HepG2 (cell line): ENCODE measurements around the gene RUSC1. TPM values are rescaled to one million over a fixed set of nuclear protein-coding genes. Genes with fewer than 3 reads are reported as not detected.

Experiments used
- ATF4 ChIP-seq, 2 experiments: fragments of 450-650 bp in 1 of 2; sonication (generic) in 1 of 2; formaldehyde crosslinking; IDR thresholded peaks; 2 replicates each; pipeline versions ENCODE4 v1.5.0 to v1.8.0; 2020 to 2022; ENCODE audit warnings: mild to moderate bottlenecking in 1 of 2, missing genetic modification reagents in 1 of 2
- CC2D1A ChIP-seq: sonication (generic); formaldehyde crosslinking; IDR thresholded peaks from 2 replicates; pipeline ENCODE4 v1.8.1; 2023; ENCODE audit warnings: mild to moderate bottlenecking, missing genetic modification reagents
- CREB1 ChIP-seq, 2 experiments: fragments of 450-650 bp in 1 of 2; IDR thresholded peaks; 2 replicates each; pipeline ENCODE4 v1.6.1; 2016 to 2017; ENCODE audit warnings: control low read depth in 1 of 2, mild to moderate bottlenecking in 1 of 2, missing compliant biosample characterization in 1 of 2, missing genetic modification characterization in 1 of 2
- DNMT1 ChIP-seq: sonication (generic); formaldehyde crosslinking; IDR thresholded peaks from 2 replicates; pipeline ENCODE4 v1.5.1; 2020; ENCODE audit warnings: mild to moderate bottlenecking, missing genetic modification reagents
- EHMT2 ChIP-seq: fragments of 200-600 bp; sonication (generic); IDR thresholded peaks from 2 replicates; pipeline ENCODE4 v1.7.0; 2017; ENCODE audit warnings: antibody characterized with exemption, low read depth, low read length, borderline replicate concordance
- GTF3A ChIP-seq: sonication (generic); formaldehyde crosslinking; conservative IDR thresholded peaks from 2 replicates; pipeline ENCODE4 v1.4.0; 2020; ENCODE audit warnings: mild to moderate bottlenecking, missing genetic modification reagents
- NR0B2 ChIP-seq: sonication (generic); formaldehyde crosslinking; IDR thresholded peaks from 2 replicates; pipeline ENCODE4 v1.4.0; 2020; ENCODE audit warnings: mild to moderate bottlenecking, missing genetic modification reagents
- NR1H2 ChIP-seq: sonication (generic); formaldehyde crosslinking; IDR thresholded peaks from 2 replicates; pipeline ENCODE4 v1.8.1; 2022; ENCODE audit warnings: low read depth, missing genetic modification reagents, borderline replicate concordance
- NR2F6 ChIP-seq, 2 experiments: IDR thresholded peaks; 2 replicates each; pipeline ENCODE4 v1.6.1; 2016; ENCODE audit warnings: antibody characterized with exemption in 1 of 2, mild to moderate bottlenecking in 1 of 2
- PHF21A ChIP-seq: sonication (generic); formaldehyde crosslinking; IDR thresholded peaks from 2 replicates; pipeline ENCODE4 v1.5.0; 2020; ENCODE audit warnings: mild to moderate bottlenecking, missing genetic modification reagents
- SSRP1 ChIP-seq: IDR thresholded peaks from 2 replicates; pipeline ENCODE4 v1.6.1; 2016; ENCODE audit warnings: control low read depth
- XBP1 ChIP-seq: sonication (generic); formaldehyde crosslinking; IDR thresholded peaks from 2 replicates; pipeline ENCODE4 v1.5.0; 2020; ENCODE audit warnings: missing genetic modification reagents
- ZGPAT ChIP-seq: IDR thresholded peaks from 2 replicates; pipeline ENCODE4 v1.6.1; 2016; ENCODE audit warnings: mild to moderate bottlenecking
- ZNF101 ChIP-seq: sonication (generic); formaldehyde crosslinking; IDR thresholded peaks from 2 replicates; pipeline ENCODE4 v1.4.0; 2020; ENCODE audit warnings: mild to moderate bottlenecking, low read depth, missing genetic modification reagents, borderline replicate concordance
- ZNF30 ChIP-seq: sonication (generic); formaldehyde crosslinking; IDR thresholded peaks from 2 replicates; pipeline ENCODE4 v1.5.0; 2020; ENCODE audit warnings: mild to moderate bottlenecking, missing genetic modification reagents
- ZNF563 ChIP-seq: sonication (generic); formaldehyde crosslinking; IDR thresholded peaks from 2 replicates; pipeline ENCODE4 v1.8.0; 2022; ENCODE audit warnings: mild to moderate bottlenecking, moderate library complexity, missing genetic modification reagents
- ZNF607 ChIP-seq: sonication (generic); formaldehyde crosslinking; IDR thresholded peaks from 2 replicates; pipeline ENCODE4 v1.5.1; 2020; ENCODE audit warnings: missing genetic modification reagents, mild to moderate bottlenecking, borderline replicate concordance
- ZNF768 ChIP-seq: sonication (generic); formaldehyde crosslinking; IDR thresholded peaks from 2 replicates; pipeline ENCODE4 v1.4.0; 2020; ENCODE audit warnings: missing genetic modification reagents
- ZNF878 ChIP-seq: sonication (generic); formaldehyde crosslinking; IDR thresholded peaks from 2 replicates; pipeline ENCODE4 v1.8.1; 2023; ENCODE audit warnings: mild to moderate bottlenecking, missing genetic modification reagents, moderate library complexity
- polyA plus RNA-seq, 8 experiments: library from polyadenylated mRNA; depleted of rRNA in 3 of 8; stranded (reverse) in 7 of 8; unstranded in 1 of 8; fragments of >200 nt; fragmentation: Illumina TruSeq in 4 of 8; extraction: Trizol in 4 of 8; gene quantifications; 2 replicates each; pipeline versions ENCODE4 v1.2.1 to v1.2.3, GENCODE V29; 2011 to 2016; ENCODE audit warnings: low read depth in 4 of 8, missing spikeins in 1 of 8, mixed read lengths in 1 of 8; ENCODE audit not compliant: insufficient read depth in 1 of 8
- total RNA-seq, 5 experiments: library from RNA; depleted of rRNA; stranded (reverse); fragments of >200 nt; fragmentation: Illumina TruSeq; extraction: Trizol; gene quantifications; 2 replicates each; pipeline ENCODE4 v1.2.3, GENCODE V29; 2016; ENCODE audit warnings: low read depth in 1 of 5
- TF ChIP-seq, protein P1 (sequence below): IDR thresholded peaks from 2 replicates; pipeline ENCODE4 v1.6.1; 2016; ENCODE audit warnings: low read depth, borderline replicate concordance
- TF ChIP-seq, protein P2 (sequence below): sonication (generic); formaldehyde crosslinking; IDR thresholded peaks from 2 replicates; pipeline ENCODE4 v1.5.1; 2020; ENCODE audit warnings: missing genetic modification reagents, mild to moderate bottlenecking, borderline replicate concordance

RUSC1 gene
- total and polyA plus RNA-seq, 2 of the 13 experiments (the other 11 are each of a cell fraction or from before 2014, with no cell fraction given) = 18.7 to 20.4 TPM

DNA sequence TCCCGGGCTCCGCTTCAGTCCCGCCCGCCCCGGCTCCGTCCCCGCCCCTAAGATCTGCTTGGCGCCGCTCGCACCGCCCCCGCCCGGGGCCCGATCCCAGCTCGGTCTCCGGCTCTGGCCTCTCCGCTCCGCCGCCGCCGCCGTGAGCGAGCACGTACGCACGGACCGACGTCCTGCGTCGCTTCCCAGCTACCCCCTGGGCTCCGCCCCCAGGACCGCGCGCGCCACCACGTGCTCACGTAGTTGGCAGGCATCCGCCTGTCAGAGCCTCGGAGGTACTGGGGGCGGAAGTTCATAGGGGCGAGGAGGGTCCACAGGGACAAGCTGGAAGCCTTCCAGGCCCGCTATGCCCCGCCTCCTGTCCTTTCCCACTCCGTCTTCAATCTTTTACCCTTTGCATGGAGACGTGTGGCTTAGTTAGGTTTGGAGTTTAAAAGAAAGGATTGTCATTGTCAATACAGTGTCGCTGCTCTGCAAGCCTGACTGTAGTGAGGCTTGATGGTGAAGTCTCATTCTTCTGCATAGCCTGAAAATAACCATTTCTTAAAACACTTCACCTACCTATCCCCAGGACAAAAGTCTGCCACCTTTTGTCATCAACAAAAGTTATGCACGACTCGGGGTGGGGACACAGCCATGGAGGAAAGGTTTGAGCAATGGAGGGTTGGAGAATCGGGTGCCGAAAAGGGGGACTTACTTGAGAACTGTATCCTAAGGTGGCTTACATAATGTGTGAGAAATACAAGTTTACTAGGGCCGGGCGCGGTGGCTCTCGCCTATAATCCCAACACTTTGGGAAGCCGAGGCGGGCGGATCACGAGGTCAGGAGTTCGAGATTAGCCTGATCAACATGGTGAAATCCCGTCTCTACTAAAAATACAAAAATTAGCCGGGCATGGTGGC lies 47.1 kb upstream of the RUSC1 start, which contains the start of gene CLK2 (continued):
- TF ChIP-seq ZGPAT (CRISPR knock-in tag) = peak; percentile 76
- 0 out of 2 replicates have a peak, but pooled peaks have one; percentile 66 for TF ChIP-seq NR0B2 (CRISPR knock-in tag)
- no peak for TF ChIP-seq ZNF768 (CRISPR knock-in tag)
- TF ChIP-seq ZNF30 (CRISPR knock-in tag) = 0 out of 2 replicates have a peak, but pooled peaks have one; percentile 26
- no peak for TF ChIP-seq DNMT1 (CRISPR knock-in tag)
- no peak for TF ChIP-seq ZNF101 (CRISPR knock-in tag)
- TF ChIP-seq, protein P1, sequence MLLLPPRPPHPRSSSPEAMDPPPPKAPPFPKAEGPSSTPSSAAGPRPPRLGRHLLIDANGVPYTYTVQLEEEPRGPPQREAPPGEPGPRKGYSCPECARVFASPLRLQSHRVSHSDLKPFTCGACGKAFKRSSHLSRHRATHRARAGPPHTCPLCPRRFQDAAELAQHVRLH (CRISPR knock-in tag) = peak; percentile 68; the same call in 1 of the 2 replicates
- peak; percentile 96 for TF ChIP-seq ZNF607 (CRISPR knock-in tag)
- no peak for TF ChIP-seq GTF3A (CRISPR knock-in tag)
- 0 out of 2 replicates have a peak, but pooled peaks have one; percentile 64 for TF ChIP-seq ZNF563 (CRISPR knock-in tag)
- TF ChIP-seq NR2F6 (IDR thresholded peaks at IDR 0.05) = no peak
- TF ChIP-seq NR2F6 (CRISPR knock-in tag; IDR thresholded peaks at IDR 0.05) = peak; percentile 17; the same call in 1 of the 2 replicates
- peak in 1 of 2 experiments; percentile 37; a peak in 1 of 4 replicates for TF ChIP-seq ATF4 (CRISPR knock-in tag; IDR thresholded peaks at IDR 0.05)
- TF ChIP-seq, protein P2, sequence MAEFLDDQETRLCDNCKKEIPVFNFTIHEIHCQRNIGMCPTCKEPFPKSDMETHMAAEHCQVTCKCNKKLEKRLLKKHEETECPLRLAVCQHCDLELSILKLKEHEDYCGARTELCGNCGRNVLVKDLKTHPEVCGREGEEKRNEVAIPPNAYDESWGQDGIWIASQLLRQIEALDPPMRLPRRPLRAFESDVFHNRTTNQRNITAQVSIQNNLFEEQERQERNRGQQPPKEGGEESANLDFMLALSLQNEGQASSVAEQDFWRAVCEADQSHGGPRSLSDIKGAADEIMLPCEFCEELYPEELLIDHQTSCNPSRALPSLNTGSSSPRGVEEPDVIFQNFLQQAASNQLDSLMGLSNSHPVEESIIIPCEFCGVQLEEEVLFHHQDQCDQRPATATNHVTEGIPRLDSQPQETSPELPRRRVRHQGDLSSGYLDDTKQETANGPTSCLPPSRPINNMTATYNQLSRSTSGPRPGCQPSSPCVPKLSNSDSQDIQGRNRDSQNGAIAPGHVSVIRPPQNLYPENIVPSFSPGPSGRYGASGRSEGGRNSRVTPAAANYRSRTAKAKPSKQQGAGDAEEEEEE (CRISPR knock-in tag) = no peak
- peak; percentile 82 for TF ChIP-seq ZNF878 (CRISPR knock-in tag)
- TF ChIP-seq XBP1 (CRISPR knock-in tag) = no peak
- TF ChIP-seq NR1H2 (CRISPR knock-in tag) = no peak
- peak; percentile 57; the same call in 1 of the 2 replicates for TF ChIP-seq PHF21A (CRISPR knock-in tag)
- TF ChIP-seq SSRP1 (CRISPR knock-in tag) = no peak
- peak; percentile 72 for TF ChIP-seq CREB1 (IDR thresholded peaks at IDR 0.05)
- TF ChIP-seq CREB1 (CRISPR knock-in tag; IDR thresholded peaks at IDR 0.05) = no peak; the same call in 1 of the 2 replicates
- no peak for TF ChIP-seq EHMT2
- TF ChIP-seq CC2D1A = no peak
